Mucosa of gallbladder (tissue), 1 donor: ENCODE measurements around the gene KIF5A. TPM values are rescaled to one million over a fixed set of nuclear protein-coding genes. Genes with fewer than 3 reads are reported as not detected.
"Not testable (repeated sequence)": the region's sequence is repeated elsewhere in the genome, so short reads cannot be mapped to it uniquely, and the experiment has no call there.

Experiments
- DNase-seq: peaks from one replicate; pipeline ENCODE4 v3.0.0-alpha.2; 2020; ENCODE audit warnings: low spot score
- total RNA-seq: library from RNA; stranded (reverse); gene quantifications from one replicate; pipeline ENCODE4 v1.2.1, GENCODE V29; 2021
- donor health status: DM: no; HTN: no; CAD: no.

The KIF5A gene
- 0.81 TPM for total RNA-seq

- DNase-seq = no peak
These were observed at the start of gene KIF5A for GRCh38 chr12:57549909-57550640. Gene KIF5A (plus strand): TSS chr12:57550044. CDS start chr12:57550272, 228 bp downstream.

- no peak for DNase-seq
These were observed 49.6 kb upstream of the KIF5A start for GRCh38 chr12:57500213-57500612.

- DNase-seq = not testable (repeated sequence)
These were observed 47.4 kb upstream of the KIF5A start for GRCh38 chr12:57502311-57502969.

- not testable (repeated sequence) for DNase-seq
These were observed 43.3 kb upstream of the KIF5A start for GRCh38 chr12:57506541-57506940.

- DNase-seq = not testable (repeated sequence)
These were observed 42.0 kb upstream of the KIF5A start for GRCh38 chr12:57507796-57508195.

- no peak for DNase-seq
These were observed 38.7 kb upstream of the KIF5A start for GRCh38 chr12:57511161-57511560.

GRCh38 chr12:57511588-57512325 lies 38.1 kb upstream of the KIF5A start:
- no peak for DNase-seq

DNA sequence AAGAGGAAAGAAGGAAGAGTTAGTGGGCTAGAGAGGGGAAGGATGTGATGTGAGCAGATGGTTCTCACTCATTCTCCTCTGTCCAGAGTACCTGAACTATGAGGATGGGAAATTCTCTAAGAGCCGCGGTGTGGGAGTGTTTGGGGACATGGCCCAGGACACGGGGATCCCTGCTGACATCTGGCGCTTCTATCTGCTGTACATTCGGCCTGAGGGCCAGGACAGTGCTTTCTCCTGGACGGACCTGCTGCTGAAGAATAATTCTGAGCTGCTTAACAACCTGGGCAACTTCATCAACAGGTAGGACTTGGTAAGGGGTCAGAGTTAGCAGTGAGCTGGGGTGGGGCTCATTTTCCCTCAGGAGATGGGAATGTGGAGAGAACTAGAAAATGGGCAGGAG lies 37.2 kb upstream of the KIF5A start:
- DNase-seq = no peak

GRCh38 chr12:57513266-57513665 lies 36.6 kb upstream of the KIF5A start:
- no peak for DNase-seq

DNA sequence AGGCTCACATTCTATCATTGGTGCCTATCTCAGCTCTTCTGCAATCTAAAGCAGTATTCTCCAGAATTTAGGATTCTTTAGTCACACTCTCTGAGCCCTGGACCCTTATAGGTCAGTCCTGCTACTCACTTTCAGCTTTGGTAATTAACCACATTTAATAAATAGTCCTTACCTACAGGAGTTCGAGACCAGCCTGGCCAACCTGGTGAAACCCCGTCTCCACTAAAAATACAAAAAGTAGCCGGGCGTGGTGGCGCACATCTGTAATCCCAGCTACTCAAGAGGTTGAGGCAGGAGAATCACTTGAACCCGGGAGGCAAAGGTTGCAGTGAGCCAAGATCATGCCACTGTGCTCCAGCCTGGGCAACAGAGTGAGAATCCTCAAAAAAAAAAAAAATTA lies 36.2 kb upstream of the KIF5A start:
- DNase-seq = not testable (repeated sequence)

- not testable (repeated sequence) for DNase-seq
These were observed 35.6 kb upstream of the KIF5A start for GRCh38 chr12:57514246-57514645.

DNA sequence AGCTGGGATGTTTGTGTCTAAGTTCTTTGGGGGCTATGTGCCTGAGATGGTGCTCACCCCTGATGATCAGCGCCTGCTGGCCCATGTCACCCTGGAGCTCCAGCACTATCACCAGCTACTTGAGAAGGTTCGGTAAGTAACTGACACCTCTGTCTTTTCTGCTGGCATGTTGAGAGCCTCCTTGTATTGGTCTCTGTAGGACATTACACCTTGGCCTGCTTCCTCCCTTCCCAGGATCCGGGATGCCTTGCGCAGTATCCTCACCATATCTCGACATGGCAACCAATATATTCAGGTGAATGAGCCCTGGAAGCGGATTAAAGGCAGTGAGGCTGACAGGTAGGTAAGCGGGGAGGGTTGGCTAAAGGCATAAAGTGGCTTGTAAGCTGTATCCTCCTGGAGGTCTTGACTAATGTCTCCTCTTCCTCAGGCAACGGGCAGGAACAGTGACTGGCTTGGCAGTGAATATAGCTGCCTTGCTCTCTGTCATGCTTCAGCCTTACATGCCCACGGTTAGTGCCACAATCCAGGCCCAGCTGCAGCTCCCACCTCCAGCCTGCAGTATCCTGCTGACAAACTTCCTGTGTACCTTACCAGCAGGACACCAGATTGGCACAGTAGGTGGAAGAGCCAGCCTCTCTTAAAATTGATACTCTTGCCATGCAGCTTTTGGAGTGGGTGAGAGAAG lies 35.0 kb upstream of the KIF5A start:
- DNase-seq = no peak

DNA sequence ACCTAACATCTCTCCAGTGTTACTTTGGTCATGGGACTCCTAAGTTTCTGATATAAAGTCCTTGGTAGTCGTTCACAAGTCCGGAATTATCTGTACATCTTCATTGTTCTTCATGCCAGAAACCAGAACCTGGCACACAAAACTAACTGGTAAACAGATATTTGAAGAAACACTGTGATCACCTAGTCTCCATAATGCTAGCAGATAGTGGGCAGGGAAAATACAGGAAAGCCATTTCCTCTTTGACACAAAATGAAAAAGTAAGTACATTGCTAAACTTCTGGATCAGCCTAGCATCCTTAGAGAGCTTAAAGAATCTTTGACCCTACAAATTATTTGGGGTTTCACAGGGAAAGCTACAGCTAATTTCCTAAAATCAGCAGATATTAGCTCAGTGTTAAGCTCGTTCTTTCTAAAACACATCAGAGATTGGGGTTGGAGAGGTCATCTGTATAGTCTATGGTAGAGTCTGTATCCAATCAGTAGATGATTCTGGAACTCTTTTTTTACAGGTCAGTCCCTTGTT lies 34.4 kb upstream of the KIF5A start:
- DNase-seq = no peak

DNA sequence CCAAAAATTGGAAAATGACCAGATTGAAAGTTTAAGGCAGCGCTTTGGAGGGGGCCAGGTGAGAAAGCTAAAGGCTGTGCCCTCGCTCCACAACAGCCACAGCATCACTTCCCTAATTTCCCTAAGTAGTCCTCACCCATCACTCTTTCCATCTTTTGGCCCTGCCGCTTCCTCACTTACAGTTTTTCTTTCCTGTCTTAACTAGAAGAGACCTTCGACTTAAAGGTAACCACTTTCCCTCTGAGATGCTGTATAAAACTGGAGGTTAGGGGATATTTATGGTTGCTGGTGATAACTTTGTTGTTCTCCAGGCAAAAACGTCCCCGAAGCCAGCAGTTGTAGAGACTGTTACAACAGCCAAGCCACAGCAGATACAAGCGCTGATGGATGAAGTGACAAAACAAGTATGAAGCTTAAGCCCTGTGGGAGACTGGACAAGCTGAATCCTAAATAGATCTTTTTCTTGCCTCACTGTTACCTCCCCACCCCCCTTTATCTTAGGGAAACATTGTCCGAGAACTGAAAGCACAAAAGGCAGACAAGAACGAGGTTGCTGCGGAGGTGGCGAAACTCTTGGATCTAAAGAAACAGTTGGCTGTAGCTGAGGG lies 33.8 kb upstream of the KIF5A start:
- DNase-seq = no peak

- no peak for DNase-seq
These were observed 33.2 kb upstream of the KIF5A start for GRCh38 chr12:57516617-57517153.

DNA sequence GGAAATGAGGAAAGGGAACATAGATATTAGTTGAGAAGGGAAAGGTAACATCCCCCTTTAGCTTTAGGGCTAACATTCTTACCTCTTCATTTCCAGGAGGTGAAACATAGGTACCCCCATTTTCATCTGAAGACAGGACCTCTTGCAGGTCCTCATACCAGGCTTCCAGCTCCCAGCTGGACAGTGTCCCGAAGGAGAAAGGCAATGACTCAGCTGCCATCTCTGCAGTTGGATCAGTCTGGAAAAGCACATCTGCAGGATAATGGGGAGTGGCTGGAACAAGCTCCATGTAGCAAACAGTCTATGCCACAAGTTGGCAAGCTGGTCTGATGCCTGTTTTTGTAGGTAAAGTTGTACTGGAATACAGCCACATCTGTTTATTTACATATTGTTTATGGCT lies 32.7 kb upstream of the KIF5A start:
- no peak for DNase-seq

DNA sequence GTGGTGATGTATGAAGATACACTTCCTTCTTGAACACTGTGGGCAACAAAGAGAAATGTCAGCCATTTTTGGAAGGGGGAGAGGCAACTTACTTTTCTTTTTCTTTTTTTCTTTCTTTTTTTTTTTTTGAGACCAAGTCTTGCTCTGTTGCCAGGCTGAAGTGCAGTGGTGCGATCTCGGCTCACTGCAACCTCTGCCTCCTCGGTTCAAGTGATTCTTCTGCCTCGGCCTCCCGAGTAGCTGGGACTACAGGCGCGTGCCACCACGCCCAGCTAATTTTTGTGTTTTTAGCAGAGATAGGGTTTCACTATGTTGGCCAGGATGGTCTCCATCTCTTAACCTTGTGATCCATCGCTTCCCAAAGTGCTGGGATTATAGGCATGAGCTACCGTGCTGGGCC lies 32.1 kb upstream of the KIF5A start:
- DNase-seq = not testable (repeated sequence)

GRCh38 chr12:57518176-57518919 lies 31.5 kb upstream of the KIF5A start:
- no peak for DNase-seq

DNA sequence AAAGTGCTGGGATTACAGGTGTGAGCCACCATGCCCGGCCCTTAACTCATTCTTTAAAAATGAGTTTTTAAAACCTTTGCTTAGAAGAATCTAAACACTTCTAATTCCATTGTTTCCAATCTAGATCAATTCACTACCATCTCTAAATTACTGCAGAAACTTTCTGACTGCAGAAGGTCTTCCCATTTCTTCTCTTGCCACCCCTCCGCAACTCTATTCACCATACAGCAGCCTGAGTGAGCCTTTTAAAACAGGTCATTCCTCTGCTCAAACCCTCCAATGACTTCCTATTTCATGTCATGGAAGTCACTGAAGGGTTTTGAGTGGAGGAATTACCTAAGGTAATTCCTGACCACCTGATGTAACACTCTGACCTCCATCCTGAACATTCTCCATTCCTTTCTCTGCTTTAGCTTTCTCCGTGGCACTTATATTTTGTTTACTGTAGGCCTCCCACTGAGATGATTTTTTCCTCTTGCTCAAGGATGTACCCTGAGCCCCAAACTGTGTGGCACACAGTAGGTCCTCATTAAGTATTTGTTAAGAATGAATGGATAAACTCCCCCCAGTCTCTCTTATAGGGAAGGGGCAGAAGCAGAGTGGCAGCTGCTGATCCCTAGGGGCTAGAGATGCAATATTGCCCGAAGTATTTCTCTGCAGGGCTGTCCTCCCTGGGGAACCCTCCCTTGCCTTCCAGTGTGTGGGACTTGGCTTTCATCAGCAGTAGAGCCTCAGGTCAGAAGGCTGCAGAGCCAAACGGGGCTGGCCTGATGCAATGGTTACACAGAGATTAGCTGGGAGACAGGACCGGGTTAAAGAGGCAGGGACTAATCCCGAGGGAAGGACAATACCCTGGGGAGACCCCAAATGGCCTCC lies 30.7 kb upstream of the KIF5A start:
- no peak for DNase-seq

DNA sequence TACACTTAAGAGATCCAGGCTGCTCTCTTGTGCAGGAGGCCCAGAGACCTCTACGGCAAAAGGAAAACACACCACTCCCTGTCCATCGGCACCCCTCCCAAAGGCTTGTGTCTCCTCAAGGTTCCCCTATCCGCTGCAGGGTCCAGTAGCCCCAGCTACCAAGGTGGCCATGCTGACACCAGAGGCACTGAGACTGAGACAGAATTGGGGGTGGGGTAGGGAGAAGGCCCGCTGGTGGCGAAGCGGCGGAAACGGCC lies 30.1 kb upstream of the KIF5A start:
- DNase-seq = no peak
